22Rv1 (cell line): Measurements from ENCODE around the gene RBPJL.

Experiments used
- CTCF ChIP-seq: fragments of 450-650 bp; IDR thresholded peaks from 2 replicates; pipeline ENCODE4 v1.5.1; 2017; ENCODE audit warnings: mild to moderate bottlenecking
- ZFX ChIP-seq: fragments of 450-650 bp; IDR thresholded peaks from 2 replicates; pipeline ENCODE4 v1.6.1; 2017; ENCODE audit warnings: antibody characterized with exemption, borderline replicate concordance

GRCh38 chr20:45363611-45364492, 57.2 kb downstream of the RBPJL start:
- TF ChIP-seq CTCF, result no peak
- TF ChIP-seq ZFX, result no peak
